HG02610 (cell line): ENCODE data around the gene PAQR3.

Experiments used
- ATAC-seq: cut with Tn5 transposase; IDR thresholded peaks from one replicate; pipeline ENCODE4 v1.9.1; 2021; ENCODE audit warnings: mild to moderate bottlenecking, moderate library complexity; ENCODE audit not compliant: unreplicated experiment

The PAQR3 gene

DNA sequence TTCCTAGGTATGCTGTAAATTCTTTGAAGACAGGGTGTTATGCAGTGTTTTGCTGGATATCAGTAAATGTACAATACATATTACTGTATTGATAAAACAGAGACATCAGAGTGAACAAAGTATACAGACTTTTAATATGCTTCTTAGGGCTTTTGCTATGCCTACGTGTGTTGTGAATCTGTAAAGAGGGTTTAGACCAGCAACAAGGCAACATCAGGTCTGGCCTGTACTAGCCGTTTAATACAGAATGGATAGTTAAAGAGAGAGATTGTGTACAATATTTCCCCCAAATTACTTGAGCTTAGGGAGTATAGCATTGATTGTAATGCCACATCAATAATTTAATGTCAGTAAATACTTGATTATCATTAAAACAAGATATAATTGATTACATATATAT, 75.2 kb downstream of the PAQR3 start:
- ATAC-seq, result no peak

- ATAC-seq, result peak; percentile 56
Measured at GRCh38 chr4:78863254-78863869, 75.9 kb downstream of the PAQR3 start.

DNA sequence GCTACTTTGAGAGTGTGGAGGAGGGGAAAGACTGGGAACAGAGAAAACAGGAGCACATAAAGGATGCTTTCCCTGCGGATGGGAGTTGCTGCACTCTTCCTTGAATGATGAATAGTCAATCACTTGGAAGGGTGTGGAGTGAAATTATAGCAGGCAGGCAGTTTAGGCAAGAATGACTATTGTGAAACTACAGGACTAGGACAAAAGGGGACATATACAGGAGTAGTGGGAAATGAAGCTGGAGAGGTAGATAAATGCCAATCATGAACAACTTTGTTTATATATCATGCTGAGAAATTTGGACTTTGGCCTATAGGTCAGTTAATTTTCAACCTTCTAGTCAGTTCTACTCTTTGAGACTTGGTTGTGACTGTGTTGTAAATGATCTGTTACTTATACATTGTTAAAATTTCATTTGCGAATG, 76.9 kb downstream of the PAQR3 start:
- no peak for ATAC-seq
